Erythroblast (primary cell): ENCODE measurements around the gene NAPB.

Source experiments
- DNase-seq, 2 experiments: peaks; one replicate each; lab custom pipeline; 2025; lab: John Stamatoyannopoulos, UW
- GATA1 ChIP-seq: IDR thresholded peaks from 2 replicates; pipeline ENCODE4 v1.6.1; 2011; ENCODE audit warnings: low read depth, mild to moderate bottlenecking, control low read depth, low read length, moderate library complexity
- POLR2A ChIP-seq: IDR thresholded peaks from 2 replicates; pipeline ENCODE4 v1.6.1; 2011; ENCODE audit warnings: mild to moderate bottlenecking, low read length

The NAPB gene

DNA sequence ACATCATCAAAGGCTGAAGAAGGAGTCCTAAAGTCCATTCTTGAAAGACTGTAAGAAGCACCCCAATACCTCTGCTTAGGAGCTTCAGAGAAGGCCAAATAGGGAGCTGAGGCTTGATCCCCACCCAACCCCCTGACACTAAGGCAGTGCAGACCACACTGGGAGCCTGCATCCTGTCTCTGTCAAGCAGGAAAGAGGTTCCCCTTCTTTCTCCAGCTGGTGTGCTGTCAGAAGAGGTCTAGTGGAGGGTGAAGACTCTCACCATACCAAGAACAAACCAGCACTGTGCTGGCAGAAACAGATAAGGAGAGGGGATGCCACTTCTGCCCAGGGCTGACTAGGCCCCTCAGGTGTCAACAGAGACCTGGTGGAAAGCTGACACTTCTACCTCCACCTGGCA, 39.4 kb downstream of the NAPB start:
- no peak for DNase-seq
- TF ChIP-seq GATA1 (no peak), POLR2A (no peak)

DNA sequence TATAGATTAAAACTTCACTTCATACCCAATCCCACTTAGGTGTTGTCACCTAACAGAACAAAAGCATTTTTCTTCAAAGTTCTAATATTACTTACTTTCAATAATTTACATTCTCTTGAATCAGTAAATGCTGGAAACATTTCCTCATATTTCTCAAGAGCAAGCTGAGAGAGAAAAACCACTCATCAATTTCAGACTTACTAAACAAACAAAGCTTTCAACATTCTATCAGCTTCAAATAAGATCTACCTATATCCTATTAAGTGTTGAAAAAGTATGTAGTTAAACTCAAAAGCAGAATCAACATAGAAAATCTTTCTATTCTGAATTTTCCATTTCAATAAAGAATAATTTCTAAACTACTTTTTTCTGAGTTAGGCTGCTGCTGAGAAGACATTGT, 41.5 kb downstream of the NAPB start:
- TF ChIP-seq POLR2A (no peak), GATA1 (no peak)
- no peak for DNase-seq

DNA sequence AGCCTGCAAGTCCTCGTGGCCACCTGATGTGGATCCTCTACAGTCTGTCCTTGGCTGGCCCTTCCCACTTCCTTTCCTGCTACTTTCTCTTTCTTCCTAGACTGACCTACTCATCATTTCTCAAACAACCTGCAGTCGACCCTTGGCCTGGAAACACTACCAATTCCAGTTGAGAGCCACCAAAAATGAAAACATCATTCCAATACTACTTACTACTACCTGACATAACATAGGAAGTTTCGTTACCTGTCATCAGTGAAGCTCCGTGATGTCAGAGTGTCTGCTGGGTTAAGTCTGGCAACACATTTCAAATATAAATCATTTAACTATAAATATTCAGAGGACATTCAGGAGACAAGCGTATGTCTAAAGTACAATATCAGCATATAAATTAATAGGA, 45.5 kb downstream of the NAPB start:
- DNase-seq, result no peak
- TF ChIP-seq POLR2A, result no peak
- TF ChIP-seq GATA1, result no peak

DNA sequence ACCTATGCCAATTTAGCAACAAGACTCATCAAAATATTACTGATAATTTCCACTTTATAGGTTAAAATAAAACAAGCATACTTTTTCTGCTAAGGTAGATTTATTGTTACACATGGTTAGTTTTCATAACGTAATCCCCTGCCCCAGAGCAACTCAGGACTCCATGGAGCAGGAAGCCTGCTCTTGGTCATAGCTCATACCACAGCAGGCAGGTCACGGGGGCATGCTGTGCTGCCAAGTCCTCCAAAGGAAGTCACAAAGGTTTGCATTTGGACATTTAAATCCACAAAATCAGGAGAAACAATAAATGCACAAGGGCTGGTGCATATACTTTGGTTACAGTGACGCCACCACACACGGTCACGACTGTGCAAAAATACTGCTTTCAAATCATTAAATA, 46.8 kb downstream of the NAPB start:
- DNase-seq, result no peak
- no peak for TF ChIP-seq POLR2A
- no peak for TF ChIP-seq GATA1

DNA sequence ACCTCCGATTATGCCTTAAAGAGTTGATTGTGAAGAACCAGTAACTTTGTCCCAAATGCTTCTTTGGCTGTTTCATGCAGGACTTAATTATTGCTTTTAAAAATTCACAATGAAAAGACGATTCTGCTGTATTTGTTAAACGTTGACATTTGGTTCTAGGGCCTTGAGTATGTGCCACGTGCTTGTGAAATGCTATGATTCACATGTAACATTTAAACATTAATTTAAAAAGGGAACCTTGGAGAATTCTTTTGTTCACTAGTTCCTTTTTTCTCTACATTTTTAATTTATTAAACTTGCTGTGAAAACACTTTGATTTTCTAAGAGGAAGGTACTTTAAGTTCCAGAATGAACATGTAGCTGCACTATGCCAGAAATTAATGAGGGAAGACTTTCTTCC, 49.8 kb downstream of the NAPB start:
- TF ChIP-seq GATA1 (no peak), POLR2A (no peak)
- DNase-seq, result no peak

DNA sequence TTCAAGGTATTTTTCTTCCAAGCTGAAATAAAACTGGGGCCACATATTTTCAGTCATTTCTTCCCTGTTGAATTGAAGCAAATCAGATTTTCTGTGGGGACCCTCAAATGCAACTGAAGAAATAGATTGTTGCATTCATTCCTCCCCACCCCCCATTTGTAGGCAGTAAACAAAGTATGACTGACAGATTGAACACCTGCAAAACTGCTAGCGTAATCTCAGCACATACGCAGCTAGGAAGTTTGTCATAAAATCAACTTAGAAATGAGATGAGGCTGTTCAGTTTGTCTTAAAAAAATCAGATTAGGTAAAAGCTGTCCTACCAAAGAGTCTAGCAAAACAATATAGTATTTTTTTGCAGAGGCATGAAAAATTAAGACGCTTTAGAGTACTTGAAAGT, 50.4 kb downstream of the NAPB start:
- no peak for TF ChIP-seq GATA1
- DNase-seq, result no peak

DNA sequence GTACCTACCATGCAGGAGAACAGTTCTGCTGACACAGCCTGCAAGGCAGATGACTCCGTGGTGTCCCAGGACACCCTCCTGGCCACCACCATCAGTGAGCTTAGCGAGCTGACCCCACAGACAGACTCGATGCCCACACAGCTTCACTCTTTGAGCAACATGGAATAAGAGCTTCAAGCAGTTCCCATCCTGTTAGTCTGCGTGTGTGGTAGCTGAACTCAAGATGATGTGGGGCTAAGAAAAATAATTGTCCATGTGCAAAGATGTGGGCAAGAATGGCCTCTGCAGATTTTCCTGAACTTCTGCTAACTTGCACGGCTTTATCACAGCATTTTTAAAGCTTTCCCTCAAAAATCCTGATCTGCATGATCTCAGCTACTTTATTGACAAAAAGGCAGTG, 51.0 kb downstream of the NAPB start:
- TF ChIP-seq GATA1, result no peak
- no peak for TF ChIP-seq POLR2A
- DNase-seq, result no peak

DNA sequence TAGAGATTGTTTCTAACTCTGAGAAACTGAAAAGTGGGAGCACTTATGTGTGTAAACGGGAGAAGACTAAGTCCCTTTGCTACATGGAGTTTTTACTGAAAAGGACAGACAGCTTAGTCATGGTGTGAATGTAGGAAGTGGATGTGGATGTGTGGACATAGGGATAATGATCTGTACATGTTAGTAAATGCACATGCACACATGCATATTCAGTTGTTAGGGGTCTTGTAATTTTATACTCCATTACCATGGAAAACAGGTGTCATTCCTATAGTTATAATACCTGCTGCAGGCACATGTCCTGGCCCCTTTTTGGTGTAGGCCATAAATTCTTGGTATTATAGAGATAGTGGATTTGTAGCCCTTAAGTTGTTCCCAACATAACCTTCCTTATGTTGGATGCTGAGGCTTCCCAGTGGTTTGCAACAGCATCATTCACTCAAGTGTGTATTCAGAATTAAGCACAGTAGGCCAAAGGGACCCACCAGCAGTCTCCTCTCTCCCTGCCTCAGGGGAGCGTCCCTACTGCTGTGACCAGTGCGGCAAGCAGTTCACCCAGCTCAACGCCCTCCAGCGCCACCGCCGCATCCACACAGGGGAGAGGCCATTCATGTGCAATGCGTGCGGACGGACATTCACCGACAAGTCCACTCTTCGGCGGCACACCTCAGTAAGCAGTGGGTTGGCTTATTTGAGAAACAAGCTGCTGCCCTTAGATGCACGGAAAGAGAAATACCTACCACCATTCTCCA, 52.0 kb downstream of the NAPB start:
- TF ChIP-seq POLR2A, result no peak
- no peak for DNase-seq

DNA sequence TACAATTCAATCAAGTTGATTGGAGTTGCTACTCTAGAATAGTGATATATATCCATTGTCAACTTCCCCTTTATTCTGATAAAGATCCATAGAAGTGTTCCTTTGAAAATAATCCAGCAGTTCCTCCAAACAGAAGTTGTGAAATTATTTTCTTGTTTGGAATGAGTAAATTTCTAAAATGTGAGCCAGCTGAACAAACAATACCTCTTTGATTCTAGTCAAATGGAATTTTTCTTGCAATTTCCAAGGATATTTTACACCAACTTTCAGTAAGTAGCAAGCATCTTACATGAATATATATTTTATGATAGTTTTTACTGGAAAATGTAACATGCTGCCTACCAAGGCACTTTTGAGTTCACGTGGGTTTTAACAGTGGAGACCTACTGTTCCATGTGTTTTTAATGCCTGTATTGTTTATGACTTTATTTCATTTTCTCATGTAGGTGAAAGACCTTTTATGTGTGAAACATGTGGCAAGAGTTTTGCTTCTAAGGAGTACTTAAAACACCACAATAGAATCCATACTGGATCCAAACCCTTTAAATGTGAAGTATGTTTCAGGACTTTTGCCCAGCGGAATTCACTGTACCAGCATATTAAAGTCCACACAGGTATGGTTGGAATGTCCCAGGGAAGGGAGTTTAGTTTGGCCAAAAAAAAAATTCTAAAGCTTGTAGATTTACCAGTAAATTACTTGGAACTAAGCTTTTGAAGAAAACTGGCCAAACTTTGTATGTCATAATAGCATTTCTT, 52.8 kb downstream of the NAPB start:
- DNase-seq, result no peak
- TF ChIP-seq POLR2A (no peak), GATA1 (no peak)

DNA sequence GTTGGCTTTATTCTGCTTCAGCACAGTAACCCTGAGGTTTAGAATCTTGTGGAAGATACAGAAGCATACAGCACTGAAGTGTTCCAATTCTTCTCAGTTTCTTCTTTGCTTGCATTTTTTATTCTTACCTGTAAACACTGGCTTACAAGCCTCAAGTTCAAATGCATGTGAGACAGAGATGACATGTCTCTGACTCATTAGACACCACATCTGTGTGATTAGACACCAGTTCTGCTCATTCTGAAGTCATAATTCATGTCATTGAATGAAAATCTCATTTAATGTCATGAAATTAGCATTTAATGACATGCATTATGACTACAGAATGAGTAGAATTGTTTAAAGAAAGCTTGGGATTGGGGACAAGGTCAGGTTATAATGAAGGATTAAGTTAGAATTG, 53.5 kb downstream of the NAPB start:
- DNase-seq, result peak in 1 of 2 experiments; percentile 58
- TF ChIP-seq GATA1 (no peak), POLR2A (peak; percentile 20)

DNA sequence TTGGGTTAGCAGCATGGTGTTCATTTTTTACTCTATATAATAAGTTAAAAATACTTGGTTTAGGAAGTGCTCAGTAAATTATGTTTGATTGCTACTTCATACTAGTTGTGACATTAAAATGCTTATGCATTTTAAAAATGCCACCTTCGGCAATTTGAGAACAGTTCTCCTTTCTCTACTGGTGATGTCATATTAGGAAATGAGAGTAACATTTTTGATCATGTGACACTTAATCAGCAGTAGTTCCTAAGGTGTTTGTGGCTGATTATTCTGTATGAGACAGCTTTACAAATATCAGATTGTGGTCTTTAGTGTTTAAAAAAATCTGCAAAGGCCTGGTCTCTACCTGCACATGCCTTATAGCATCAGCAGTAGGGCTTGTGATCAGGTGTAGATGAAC, 54.9 kb downstream of the NAPB start:
- TF ChIP-seq GATA1, result no peak
- TF ChIP-seq POLR2A, result no peak
- DNase-seq, result peak; percentile 79 to 84

DNA sequence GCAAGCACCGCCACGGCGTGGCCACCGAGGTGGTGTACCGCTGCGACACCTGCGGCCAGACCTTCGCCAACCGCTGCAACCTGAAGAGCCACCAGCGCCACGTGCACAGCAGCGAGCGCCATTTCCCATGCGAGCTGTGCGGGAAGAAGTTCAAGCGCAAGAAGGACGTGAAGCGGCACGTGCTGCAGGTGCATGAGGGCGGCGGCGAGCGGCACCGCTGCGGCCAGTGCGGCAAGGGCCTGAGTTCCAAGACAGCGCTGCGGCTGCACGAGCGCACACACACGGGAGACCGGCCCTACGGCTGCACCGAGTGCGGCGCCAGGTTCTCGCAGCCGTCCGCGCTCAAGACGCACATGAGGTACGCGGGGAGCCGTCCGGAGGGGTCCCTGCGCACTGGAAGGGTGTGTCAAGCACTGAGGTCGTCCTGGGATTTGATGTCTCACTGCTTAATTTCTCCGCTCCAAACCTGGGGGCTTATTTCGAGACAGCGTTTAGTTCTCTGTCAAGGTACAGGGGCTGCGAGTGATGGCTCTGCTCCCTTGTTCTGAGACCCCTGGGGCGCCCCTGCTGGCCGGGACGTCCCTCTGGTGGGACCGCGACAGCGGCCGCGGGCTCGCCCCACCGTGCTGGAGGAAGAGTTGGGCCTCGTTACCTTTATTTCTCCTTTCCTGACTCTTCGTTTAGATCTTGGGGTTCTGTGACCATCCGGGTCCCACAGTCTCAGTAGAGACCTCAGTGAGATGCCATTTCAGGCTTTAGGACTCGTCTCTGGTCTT, 55.7 kb downstream of the NAPB start:
- DNase-seq, result no peak
- TF ChIP-seq POLR2A, result no peak
- no peak for TF ChIP-seq GATA1

DNA sequence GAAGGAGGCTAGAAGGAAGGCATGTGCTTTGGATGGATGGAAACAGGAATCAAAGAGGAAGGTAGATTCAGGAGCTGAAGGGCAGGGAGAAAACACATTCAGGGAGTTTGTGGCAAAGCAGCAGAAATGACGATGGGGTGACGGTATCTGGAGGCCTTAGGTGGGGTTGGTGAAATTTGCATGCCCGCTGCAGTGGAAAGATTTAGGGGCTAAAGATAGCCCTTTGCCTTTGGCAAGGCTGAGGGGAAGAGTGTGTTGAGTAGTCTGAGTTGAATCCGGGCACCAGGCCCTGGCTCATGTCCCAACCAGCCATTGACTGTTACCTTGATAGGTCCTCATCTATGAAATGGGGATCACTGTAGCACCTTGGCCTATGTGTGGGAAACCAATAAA, 58.0 kb downstream of the NAPB start:
- TF ChIP-seq GATA1 (no peak), POLR2A (no peak)
- peak in 1 of 2 experiments; percentile 65 for DNase-seq
